Lower leg skin (tissue), 4 donors: ENCODE results near the gene RNF152. TPM values are rescaled to one million over a fixed set of nuclear protein-coding genes. Genes with fewer than 3 reads are reported as not detected.
"Not testable (repeated sequence)": the region's sequence is repeated elsewhere in the genome, so short reads cannot be mapped to it uniquely, and the experiment has no call there.

Experiments
- DNase-seq, 2 donors: peaks; one replicate each; pipeline ENCODE4 v3.0.0-alpha.2; 2019; ENCODE audit warnings: low spot score in 2 of 2
- H3K4me3 ChIP-seq: fragments of 200-600 bp; sonication (generic); 2 replicates; pipeline ENCODE4 v1.5.1; 2017; ENCODE audit warnings: mild to moderate bottlenecking, low read depth; ENCODE audit not compliant: poor library complexity, severe bottlenecking
- CTCF ChIP-seq, 3 donors: fragments of 450-650 bp; IDR thresholded peaks; one replicate each; pipeline ENCODE4 v1.5.1; 2016; ENCODE audit warnings: antibody characterized with exemption in 3 of 3, mild to moderate bottlenecking in 3 of 3, moderate library complexity in 2 of 3
- POLR2A ChIP-seq, 2 donors: fragments of 450-650 bp; IDR thresholded peaks; one replicate each; pipeline ENCODE4 v1.6.1; 2016 to 2017; ENCODE audit warnings: antibody characterized with exemption in 2 of 2, mild to moderate bottlenecking in 1 of 2, moderate library complexity in 1 of 2
- WGBS, 2 donors: methylation state at CpG; one replicate each; pipeline ENCODE4 v1.1.5; 2018; 5-methylcytosine and 5-hydroxymethylcytosine counted together
- intact Hi-C: fragments of 100-400 bp; cut with DNase I; formaldehyde crosslinking; loops from one replicate; pipeline ENCODE4 v1.15.0; 2023; ENCODE audit warnings: low total_unique reads
- total RNA-seq, 4 donors: library from RNA; depleted of rRNA; stranded (reverse); fragments of >200 nt; gene quantifications; one replicate each; pipeline ENCODE4 v1.1.0, GENCODE V29; 2016

RNF152 gene
- total RNA-seq, 4 donors from 2014 or later = 37.1 to 112 (median 82.5) TPM

GRCh38 chr18:61782545-61782944 lies 110.3 kb downstream of the RNF152 start:
- 72 to 85% methylated on average over 3 of the region's 3 CpGs for WGBS, 2 donors
- intact Hi-C loops = no loop called here
- TF ChIP-seq POLR2A (IDR thresholded peaks at IDR 0.05) = no peak
- TF ChIP-seq CTCF (IDR thresholded peaks at IDR 0.05) = no peak
- no peak for DNase-seq
- H3K4me3 ChIP-seq = no peak overlapping the region

GRCh38 chr18:61776201-61776600 lies 116.6 kb downstream of the RNF152 start:
- H3K4me3 ChIP-seq, DNase-seq, intact Hi-C loops: not testable (repeated sequence)

GRCh38 chr18:61774846-61775245 lies 118.0 kb downstream of the RNF152 start:
- no peak for DNase-seq
- intact Hi-C loops = no loop called here
- H3K4me3 ChIP-seq = no peak overlapping the region
- TF ChIP-seq POLR2A (IDR thresholded peaks at IDR 0.05) (no peak), CTCF (IDR thresholded peaks at IDR 0.05) (no peak)

- 48 to 64% methylated on average over 2 of the region's 2 CpGs for WGBS, 2 donors
- intact Hi-C loops = no loop called here
- DNase-seq = no peak
- H3K4me3 ChIP-seq = no peak overlapping the region
- TF ChIP-seq CTCF (IDR thresholded peaks at IDR 0.05) (no peak), POLR2A (IDR thresholded peaks at IDR 0.05) (no peak)
These were observed 120.4 kb downstream of the RNF152 start for GRCh38 chr18:61772293-61772848.

GRCh38 chr18:61771861-61772260 lies 120.9 kb downstream of the RNF152 start:
- TF ChIP-seq POLR2A (IDR thresholded peaks at IDR 0.05) (no peak), CTCF (IDR thresholded peaks at IDR 0.05) (no peak)
- no peak for DNase-seq
- intact Hi-C loops = no loop called here
- 89 to 94% methylated on average over 2 of the region's 2 CpGs for WGBS, 2 donors
- no peak overlapping the region for H3K4me3 ChIP-seq

GRCh38 chr18:61770279-61770678 lies 122.5 kb downstream of the RNF152 start:
- intact Hi-C loops = no loop called here
- 76 to 80% methylated on average over 3 of the region's 3 CpGs for WGBS, 2 donors
- no peak for DNase-seq
- no peak overlapping the region for H3K4me3 ChIP-seq
- TF ChIP-seq POLR2A (IDR thresholded peaks at IDR 0.05) (no peak), CTCF (IDR thresholded peaks at IDR 0.05) (no peak)
